ENCODE measurements around the gene DPH1. TPM values are rescaled to one million over a fixed set of nuclear protein-coding genes. Genes with fewer than 3 reads are reported as not detected.
"Not testable (repeated sequence)": the region's sequence is repeated elsewhere in the genome, so short reads cannot be mapped to it uniquely, and the experiment has no call there.

The DPH1 gene
- total RNA-seq, 2 experiments from 2014 or later, result 31.3 to 37.8 TPM

DNA sequence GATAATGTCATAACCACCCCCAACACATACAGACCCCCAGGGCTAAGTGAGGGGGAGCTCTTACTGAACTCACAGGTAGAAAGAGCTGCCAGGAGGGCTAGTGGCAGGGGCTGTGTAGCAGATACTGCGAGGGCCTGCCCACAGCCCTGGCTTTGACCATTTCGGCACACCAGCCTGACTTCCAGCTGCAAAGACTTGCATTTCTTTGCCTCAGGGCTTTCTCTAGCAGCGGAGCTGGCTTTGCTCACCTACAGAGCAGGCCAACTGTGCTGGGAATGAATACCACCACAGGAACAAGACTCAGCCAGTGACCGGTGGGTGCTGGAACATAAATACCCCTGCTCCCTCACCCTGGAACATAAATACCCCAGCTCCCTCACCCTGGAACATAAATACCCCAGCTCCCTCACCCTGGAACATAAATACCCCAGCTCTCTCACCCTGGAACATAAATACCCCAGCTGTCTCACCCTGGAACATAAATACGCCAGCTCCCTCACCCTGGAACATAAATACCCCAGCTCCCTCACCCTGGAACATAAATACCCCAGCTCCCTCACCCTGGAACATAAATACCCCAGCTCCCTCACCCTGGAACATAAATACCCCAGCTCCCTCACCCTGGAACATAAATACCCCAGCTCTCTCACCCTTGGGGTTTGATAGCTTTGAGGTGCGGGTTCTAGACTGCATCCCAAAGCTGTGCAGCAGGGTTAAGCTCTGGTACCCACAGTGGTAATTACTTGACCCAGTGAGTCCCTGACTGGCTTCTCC is 16.5 kb upstream of the DPH1 start:
- peaks cover 17% of the 10 kb centered on the region for H3K27me3 Mint-ChIP-seq
- POLR2A ChIA-PET; H3K27ac Mint-ChIP-seq; DNase-seq; H3K4me3 Mint-ChIP-seq; H3K9me3 Mint-ChIP-seq; H3K36me3 Mint-ChIP-seq (ENCODE audit: low read depth); H3K4me1 Mint-ChIP-seq: not testable (repeated sequence)
- CTCF ChIA-PET, result interaction anchor here (0.6 kb wide), 1 partner anchor 13 kb away, joined by 7 read pairs; no protein-coding TSS in a partner anchor

DNA sequence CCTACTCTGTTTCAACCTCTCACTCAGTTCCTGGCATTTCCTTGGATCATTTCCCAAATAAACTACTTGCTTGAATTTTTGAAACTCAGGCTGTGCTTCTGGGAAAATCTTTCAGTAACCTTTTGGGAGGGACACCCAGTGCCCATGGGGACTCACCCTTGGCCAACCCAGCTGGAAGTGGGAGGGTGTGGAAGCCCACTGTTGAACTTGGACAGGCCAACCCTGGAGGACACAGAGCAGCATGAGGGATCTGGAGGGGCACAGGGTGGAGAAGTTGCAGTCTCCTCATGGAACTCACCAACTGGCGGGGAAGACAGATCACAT is 16.0 kb upstream of the DPH1 start:
- ChIA-PET CTCF (interaction anchor here (0.6 kb wide), 1 partner anchor 13 kb away, joined by 7 read pairs; no protein-coding TSS in a partner anchor), POLR2A (no interaction called here)
- DNase-seq, result no peak
- Mint-ChIP-seq H3K9me3 (peaks cover 3% of the 10 kb centered on the region), H3K4me3 (no peak overlapping the region), H3K27ac (no peak overlapping the region), H3K4me1 (no peaks in the 10 kb centered on the region), H3K27me3 (peaks cover 20% of the 10 kb centered on the region), H3K36me3 (ENCODE audit: low read depth) (no peaks in the 10 kb centered on the region)

DNA sequence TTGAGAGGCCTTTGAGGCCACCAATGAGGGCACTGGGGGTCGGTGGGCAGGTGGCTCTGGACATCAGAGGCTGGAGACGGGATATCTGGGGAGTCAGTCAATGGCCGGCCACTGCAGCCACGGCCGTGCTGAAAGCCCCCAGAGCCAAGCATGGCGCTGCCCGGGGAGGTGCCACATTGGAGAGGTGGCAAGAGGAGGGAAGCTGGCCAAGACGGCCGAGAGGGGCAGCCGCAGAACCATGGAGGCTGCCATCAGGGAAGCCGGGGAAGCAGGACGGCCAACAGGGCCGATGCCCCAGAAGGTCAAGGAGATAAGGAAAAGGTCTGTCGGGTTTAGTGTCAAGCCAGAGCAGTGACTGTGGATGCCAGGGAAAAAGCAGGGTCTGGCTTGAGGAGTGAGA is 14.6 kb upstream of the DPH1 start:
- H3K9me3 Mint-ChIP-seq, result peaks cover 3% of the 10 kb centered on the region

DNA sequence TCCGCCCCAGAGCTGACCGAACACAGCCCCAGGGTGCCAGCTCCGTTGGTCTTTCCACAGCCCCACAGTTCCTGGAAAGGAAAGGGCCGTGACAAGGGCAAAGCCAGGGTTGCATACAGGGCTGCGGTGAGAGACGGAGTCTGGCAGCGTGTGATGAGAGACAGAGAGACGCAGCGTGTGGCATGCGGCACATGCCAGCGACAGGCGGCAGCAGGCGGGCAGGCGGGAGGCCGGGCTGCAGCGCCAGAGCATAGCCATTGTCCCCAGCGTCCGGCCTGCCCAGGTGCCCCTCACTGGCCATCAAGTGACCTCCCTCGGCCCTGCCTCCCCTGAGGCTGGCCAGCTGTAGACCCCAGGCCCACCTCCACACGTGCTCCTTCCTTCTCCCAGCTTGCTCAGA is 13.5 kb upstream of the DPH1 start:
- H3K4me3 Mint-ChIP-seq, result no peak overlapping the region
- peaks cover 3% of the 10 kb centered on the region for H3K9me3 Mint-ChIP-seq
- DNase-seq, result no peak
- POLR2A ChIA-PET, result no interaction called here
- peaks cover 40% of the 10 kb centered on the region for H3K27me3 Mint-ChIP-seq
- CTCF ChIA-PET, result interaction anchor here (0.6 kb wide), 1 partner anchor 239 kb away, joined by 3 read pairs; no protein-coding TSS in a partner anchor
- H3K36me3 Mint-ChIP-seq (ENCODE audit: low read depth), result no peaks in the 10 kb centered on the region
- H3K27ac Mint-ChIP-seq, result no peak overlapping the region
- H3K4me1 Mint-ChIP-seq, result no peaks in the 10 kb centered on the region

More for the DNA sequence above, 14.6 kb upstream of the DPH1 start:
- ChIA-PET POLR2A (no interaction called here), CTCF (interaction anchor here (0.6 kb wide), 1 partner anchor 296 kb away, joined by 3 read pairs; no protein-coding TSS in a partner anchor)
- H3K27ac Mint-ChIP-seq, result no peak overlapping the region
- H3K36me3 Mint-ChIP-seq (ENCODE audit: low read depth), result no peaks in the 10 kb centered on the region
- no peak for DNase-seq
- peaks cover 32% of the 10 kb centered on the region for H3K27me3 Mint-ChIP-seq
- H3K4me3 Mint-ChIP-seq, result no peak overlapping the region
- H3K4me1 Mint-ChIP-seq, result no peaks in the 10 kb centered on the region

DNA sequence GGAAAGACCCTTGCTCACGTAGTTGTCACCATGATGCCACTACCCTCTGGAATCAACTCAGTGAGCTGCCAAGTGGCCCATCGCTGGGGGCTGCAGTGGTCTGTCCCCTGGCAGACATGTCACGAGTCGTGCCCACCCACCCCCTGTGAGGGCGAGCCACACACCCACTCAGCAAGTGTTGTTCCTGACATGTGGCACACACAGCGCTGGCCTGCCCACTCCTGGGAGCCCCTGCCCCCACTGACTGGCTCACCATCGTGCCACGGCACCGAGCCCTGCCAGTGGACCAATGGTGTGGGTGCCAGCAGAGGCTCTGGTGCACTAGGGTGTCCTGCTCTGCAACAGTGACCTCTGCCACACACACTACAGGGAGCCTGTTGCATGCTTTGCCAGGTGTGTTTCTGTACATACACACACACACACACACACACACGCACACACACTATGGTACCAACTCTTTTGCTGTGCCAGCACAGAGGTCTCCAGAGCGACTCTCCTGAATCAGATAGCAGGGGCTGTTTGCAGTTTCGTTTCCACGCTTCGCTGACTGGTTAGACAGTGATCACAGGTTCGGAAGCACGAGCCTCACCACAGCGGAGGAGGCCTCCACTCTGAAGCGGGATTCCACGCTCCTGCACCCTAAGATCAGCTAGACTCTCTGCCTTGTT is 12.5 kb upstream of the DPH1 start:
- ChIA-PET CTCF (interaction anchor here (0.9 kb wide), 1 partner anchor 107 kb away, joined by 5 read pairs; no protein-coding TSS in a partner anchor), POLR2A (no interaction called here)
- no peaks in the 10 kb centered on the region for H3K4me1 Mint-ChIP-seq
- H3K27me3 Mint-ChIP-seq, result peaks cover 38% of the 10 kb centered on the region
- DNase-seq, result no peak
- H3K27ac Mint-ChIP-seq, result no peak overlapping the region
- H3K4me3 Mint-ChIP-seq, result no peak overlapping the region
- no peaks in the 10 kb centered on the region for H3K36me3 Mint-ChIP-seq (ENCODE audit: low read depth)
- peaks cover 3% of the 10 kb centered on the region for H3K9me3 Mint-ChIP-seq

DNA sequence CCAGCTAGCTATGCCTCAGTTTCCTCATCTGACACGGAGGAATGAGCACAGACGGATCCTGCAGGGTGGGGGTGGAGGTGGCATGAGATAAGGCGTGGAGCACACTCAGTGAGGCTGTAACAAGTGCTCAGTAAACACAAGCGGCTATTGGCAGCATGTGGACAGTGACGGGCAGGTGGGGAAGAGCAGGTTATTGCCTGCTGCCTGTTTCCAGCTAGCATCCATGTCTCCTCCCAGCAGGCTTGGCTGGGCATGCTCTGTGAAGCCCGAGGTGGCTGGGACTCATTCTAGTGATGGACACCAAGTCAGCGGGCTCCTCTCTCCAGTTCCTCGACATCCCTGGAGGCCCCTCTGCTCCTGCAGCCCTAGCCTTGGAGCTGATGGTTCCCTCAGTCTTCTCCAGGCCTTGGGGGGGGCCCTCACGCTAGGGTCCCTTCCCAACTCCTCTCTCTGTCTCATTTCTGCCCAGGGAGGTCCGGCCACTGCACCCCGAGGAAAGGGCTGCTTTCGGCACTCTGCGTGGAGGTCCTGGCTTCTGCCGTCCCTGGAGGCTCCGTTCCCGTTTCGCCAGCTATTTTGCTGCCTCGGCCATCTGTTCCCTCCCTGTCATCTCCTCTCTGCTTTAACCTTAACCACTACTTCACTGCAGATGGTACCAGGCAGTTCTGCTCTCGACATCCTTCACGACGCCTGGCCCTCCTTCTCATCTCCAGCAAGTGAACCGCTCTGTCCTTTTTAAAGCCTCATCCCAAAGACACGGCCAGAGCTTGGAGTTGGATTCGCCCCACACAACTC is 11.0 kb upstream of the DPH1 start:
- H3K27me3 Mint-ChIP-seq, result peaks cover 48% of the 10 kb centered on the region
- peaks cover 2% of the 10 kb centered on the region for H3K4me1 Mint-ChIP-seq
- ChIA-PET CTCF (interaction anchor here (0.6 to 1.7 kb wide), 2 partner anchors 10 to 1604 kb away, joined by 4 read pairs; no protein-coding TSS in a partner anchor), POLR2A (no interaction called here)
- DNase-seq, result no peak
- no peak overlapping the region for H3K27ac Mint-ChIP-seq
- no peak overlapping the region for H3K4me3 Mint-ChIP-seq
- H3K36me3 Mint-ChIP-seq (ENCODE audit: low read depth), result no peaks in the 10 kb centered on the region
- H3K9me3 Mint-ChIP-seq, result peaks cover 2% of the 10 kb centered on the region

DNA sequence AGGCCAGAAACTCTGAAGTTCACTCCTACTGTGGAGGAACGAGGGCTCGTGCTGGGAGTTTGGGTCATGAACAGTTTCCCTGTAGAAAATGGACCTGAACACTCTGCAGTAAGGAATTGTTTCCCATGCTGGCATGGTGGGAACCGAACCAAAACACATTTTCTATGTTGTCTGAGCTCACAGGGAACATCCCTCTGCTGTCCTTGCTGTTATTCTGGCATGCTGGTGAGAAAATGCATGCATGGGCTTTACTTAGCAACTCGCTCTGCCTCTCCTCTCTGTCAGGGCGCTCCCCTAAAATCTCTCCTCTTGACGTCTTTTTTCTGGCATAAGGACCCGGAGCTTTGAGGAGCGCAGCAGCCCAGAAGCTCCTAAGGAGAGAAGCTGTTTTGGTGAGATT is 10.2 kb upstream of the DPH1 start:
- H3K27ac Mint-ChIP-seq, result no peak overlapping the region
- peaks cover 52% of the 10 kb centered on the region for H3K27me3 Mint-ChIP-seq
- no peak for DNase-seq
- H3K9me3 Mint-ChIP-seq, result no peaks in the 10 kb centered on the region
- POLR2A ChIA-PET, result no interaction called here
- H3K36me3 Mint-ChIP-seq (ENCODE audit: low read depth), result no peaks in the 10 kb centered on the region
- CTCF ChIA-PET, result interaction anchor here (0.6 to 1.7 kb wide), 3 partner anchors 8 to 1826 kb away, joined by 3 to 4 read pairs (median 3); partner anchors contain the start of gene NCBP3
- H3K4me1 Mint-ChIP-seq, result peaks cover 4% of the 10 kb centered on the region
- H3K4me3 Mint-ChIP-seq, result no peak overlapping the region

DNA sequence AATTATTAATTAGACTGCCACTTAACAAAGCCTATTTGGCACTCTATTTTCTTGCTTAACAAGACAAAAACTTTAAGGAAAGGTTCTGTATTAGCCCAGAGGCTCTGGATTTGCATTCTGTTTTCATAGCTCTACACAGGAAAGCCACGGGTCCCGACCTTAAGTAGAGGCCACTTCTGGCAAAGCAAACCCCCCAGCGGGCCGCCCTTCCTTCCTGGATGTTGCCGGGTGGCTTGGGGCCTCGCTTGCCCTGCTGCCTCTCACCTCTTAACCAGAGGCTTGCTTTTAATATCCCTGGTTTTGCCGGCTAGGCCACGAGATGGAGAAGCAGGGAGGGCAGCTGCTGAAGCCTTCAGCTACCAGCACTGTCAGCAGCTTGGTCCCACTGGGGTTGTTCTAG is 9.2 kb upstream of the DPH1 start:
- no peak for DNase-seq
- Mint-ChIP-seq H3K4me3 (no peak overlapping the region), H3K27me3 (peaks cover 54% of the 10 kb centered on the region), H3K36me3 (ENCODE audit: low read depth) (no peaks in the 10 kb centered on the region), H3K4me1 (peaks cover 7% of the 10 kb centered on the region), H3K27ac (no peak overlapping the region), H3K9me3 (no peaks in the 10 kb centered on the region)
- ChIA-PET POLR2A (no interaction called here), CTCF (interaction anchor here (1.6 to 1.7 kb wide), 2 partner anchors 8 to 9 kb away, joined by 3 to 4 read pairs; no protein-coding TSS in a partner anchor)

DNA sequence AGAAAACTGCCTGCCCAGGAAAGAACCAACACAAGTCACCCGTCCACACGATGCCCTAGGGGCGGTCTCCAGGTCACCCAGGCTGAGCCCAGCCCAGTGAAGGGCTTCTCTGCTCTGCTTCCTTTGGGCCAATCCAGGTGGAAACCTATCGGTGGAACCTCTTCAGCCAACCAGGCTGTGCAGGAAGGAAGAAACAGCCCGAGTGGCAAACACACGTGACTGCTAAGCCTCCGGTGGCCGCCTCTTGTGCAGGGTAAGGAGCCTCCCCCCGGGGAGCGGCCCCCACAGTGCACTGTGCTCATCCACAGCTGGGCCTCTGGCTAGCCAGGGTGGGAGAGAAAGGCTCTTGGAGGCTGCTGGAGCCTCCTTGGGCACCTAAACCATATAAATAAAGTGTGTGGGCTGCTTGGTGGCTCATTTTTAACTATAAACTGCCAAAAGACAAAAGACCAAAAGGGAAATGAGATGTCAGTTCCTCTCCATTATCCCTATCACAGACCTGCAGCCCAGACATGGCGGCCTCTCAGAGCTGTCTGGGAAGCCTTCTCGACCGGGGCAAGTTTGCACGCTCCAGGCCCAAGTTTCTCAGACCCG is 7.2 kb upstream of the DPH1 start:
- H3K4me1 Mint-ChIP-seq, result peaks cover 13% of the 10 kb centered on the region
- no peaks in the 10 kb centered on the region for H3K9me3 Mint-ChIP-seq
- CTCF ChIA-PET, result no interaction called here
- H3K27ac Mint-ChIP-seq, result no peak overlapping the region
- H3K36me3 Mint-ChIP-seq (ENCODE audit: low read depth), result peaks cover 3% of the 10 kb centered on the region
- H3K27me3 Mint-ChIP-seq, result peaks cover 71% of the 10 kb centered on the region
- H3K4me3 Mint-ChIP-seq, result peak overlapping the region; percentile 22
- POLR2A ChIA-PET, result no interaction called here
- DNase-seq, result no peak

DNA sequence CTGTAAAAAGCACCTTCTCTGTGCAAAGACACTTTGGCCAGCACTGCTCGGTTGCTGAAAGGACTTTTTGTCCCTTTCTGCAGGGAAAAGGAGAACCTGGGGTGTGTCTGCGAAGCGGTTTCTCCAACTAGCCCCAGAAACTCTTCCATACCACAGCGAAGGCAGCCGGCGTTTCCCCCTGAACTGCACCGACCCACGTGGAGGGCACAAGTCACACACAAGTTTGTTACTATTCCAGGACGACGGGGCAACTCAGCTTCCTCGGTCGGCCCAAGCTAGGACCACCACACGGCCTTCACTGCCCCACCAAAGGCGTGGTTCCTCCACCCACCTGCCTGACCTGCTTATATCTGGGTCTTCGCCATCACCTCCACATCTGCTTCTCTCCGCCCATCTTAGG is 6.7 kb upstream of the DPH1 start:
- H3K36me3 Mint-ChIP-seq (ENCODE audit: low read depth), result peaks cover 3% of the 10 kb centered on the region
- H3K27ac Mint-ChIP-seq, result no peak overlapping the region
- H3K27me3 Mint-ChIP-seq, result peaks cover 71% of the 10 kb centered on the region
- H3K4me3 Mint-ChIP-seq, result peak overlapping the region; percentile 22
- DNase-seq, result no peak
- ChIA-PET CTCF (no interaction called here), POLR2A (no interaction called here)
- peaks cover 13% of the 10 kb centered on the region for H3K4me1 Mint-ChIP-seq
- H3K9me3 Mint-ChIP-seq, result no peaks in the 10 kb centered on the region

DNA sequence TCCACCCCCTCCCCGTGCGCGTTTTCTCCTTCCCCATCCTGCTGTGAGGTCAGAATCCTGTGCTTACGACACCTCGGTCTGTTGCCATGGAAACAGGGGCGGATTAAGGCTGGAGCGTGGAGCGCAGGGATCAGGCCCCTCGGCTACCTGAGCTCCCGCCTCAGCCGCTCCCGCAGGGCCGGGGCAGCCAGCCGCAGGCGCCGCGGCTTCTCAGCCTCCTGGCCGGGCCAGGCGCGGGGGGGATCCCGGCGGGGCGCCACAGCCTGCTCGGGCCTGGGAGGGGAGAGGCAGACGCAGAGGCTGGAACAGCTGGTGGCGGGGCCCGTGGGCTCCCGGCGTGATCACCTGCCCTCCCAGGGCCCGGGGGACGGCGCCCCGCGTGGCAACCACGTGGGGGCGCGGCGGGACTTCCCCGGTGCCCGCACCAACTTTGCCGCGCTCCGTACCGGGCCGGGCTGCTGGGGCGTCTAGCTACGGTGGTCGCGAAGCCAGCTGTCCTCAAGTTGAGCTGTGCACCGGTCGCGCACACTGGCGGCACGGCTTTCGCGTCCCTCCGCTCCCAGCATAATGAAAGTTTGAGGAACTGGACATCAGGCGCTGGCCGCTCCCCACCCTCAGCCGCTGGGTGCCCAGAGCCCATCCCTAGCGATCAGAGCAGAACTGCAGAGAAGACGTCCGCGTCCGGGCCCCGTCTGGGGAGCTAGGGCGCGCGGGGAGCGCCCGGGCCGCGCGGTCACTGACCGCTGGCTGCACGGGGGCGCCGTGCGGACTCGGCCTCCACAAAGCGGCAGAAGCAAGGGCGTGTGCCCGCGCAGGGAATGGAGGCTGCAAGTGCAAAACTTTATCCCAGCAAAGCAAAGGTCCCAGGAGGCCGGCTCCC is 6.0 kb upstream of the DPH1 start:
- Mint-ChIP-seq H3K27me3 (peaks cover 74% of the 10 kb centered on the region), H3K9me3 (no peaks in the 10 kb centered on the region), H3K27ac (no peak overlapping the region), H3K4me1 (peaks cover 13% of the 10 kb centered on the region), H3K4me3 (no peak overlapping the region), H3K36me3 (ENCODE audit: low read depth) (peaks cover 3% of the 10 kb centered on the region)
- ChIA-PET POLR2A (no interaction called here), CTCF (interaction anchor here (1.3 to 2.4 kb wide), 3 partner anchors 15 to 115 kb away, joined by 3 to 6 read pairs (median 6); partner anchors contain the start of gene HIC1)
- peak; percentile 44 for DNase-seq
